ENCODE measurements around the gene PCSK4. TPM values are rescaled to one million over a fixed set of nuclear protein-coding genes. Genes with fewer than 3 reads are reported as not detected.
"Not testable (repeated sequence)": the region's sequence is repeated elsewhere in the genome, so short reads cannot be mapped to it uniquely, and the experiment has no call there.

PCSK4 gene
- total RNA-seq, result 1 to 10 TPM in 1 of 2 donors, under 1 TPM in 1; 0.52 to 1.8 TPM
- long read RNA-seq, donor 1, partial matches to known transcripts, result 0 of 1 reads
- long read RNA-seq, donor 1, other reads (novel, unspliced or antisense), result 1 of 1 reads
- long read RNA-seq, donor 2, result 0 reads

- peak; percentile 100 for DNase-seq (ENCODE audit: low spot score)
- intact Hi-C loops (cut with DNase I), result no loop called here
These were observed at the start of gene PCSK4 for GRCh38 chr19:1490311-1491113. PCSK4 (minus strand) TSS chr19:1490350; CDS start chr19:1490346, 4 bp downstream.

GRCh38 chr19:1539749-1540148 is 49.6 kb upstream of the PCSK4 start:
- intact Hi-C loops (cut with DNase I), result loop anchor here in 1 of 2 donors (1.0 to 10.0 kb wide), 2 partner anchors 21 to 115 kb away; partner anchors contain the start of gene TCF3
- not testable (repeated sequence) for DNase-seq (ENCODE audit: low spot score)

- intact Hi-C loops (cut with DNase I), result no loop called here
- no peak for DNase-seq (ENCODE audit: low spot score)
These were observed 48.8 kb upstream of the PCSK4 start for GRCh38 chr19:1538978-1539377.

GRCh38 chr19:1535699-1536098 is 45.5 kb upstream of the PCSK4 start:
- intact Hi-C loops (cut with DNase I); DNase-seq (ENCODE audit: low spot score): not testable (repeated sequence)

- intact Hi-C loops (cut with DNase I), result no loop called here
These were observed 44.8 kb upstream of the PCSK4 start for GRCh38 chr19:1534972-1535371.

GRCh38 chr19:1533510-1534150 is 43.5 kb upstream of the PCSK4 start:
- DNase-seq (ENCODE audit: low spot score), result no peak
- intact Hi-C loops (cut with DNase I), result no loop called here

More at GRCh38 chr19:1534972-1535371, 44.8 kb upstream of the PCSK4 start:
- no peak for DNase-seq (ENCODE audit: low spot score)

- intact Hi-C loops (cut with DNase I), result no loop called here
- DNase-seq (ENCODE audit: low spot score), result no peak
These were observed 41.9 kb upstream of the PCSK4 start for GRCh38 chr19:1532003-1532402.

- intact Hi-C loops (cut with DNase I), result no loop called here
- DNase-seq (ENCODE audit: low spot score), result no peak
These were observed 41.4 kb upstream of the PCSK4 start for GRCh38 chr19:1531587-1531986.

- intact Hi-C loops (cut with DNase I); DNase-seq (ENCODE audit: low spot score): not testable (repeated sequence)
These were observed 40.7 kb upstream of the PCSK4 start for GRCh38 chr19:1530856-1531255.

- intact Hi-C loops (cut with DNase I), result no loop called here
- DNase-seq (ENCODE audit: low spot score), result no peak
These were observed 39.3 kb upstream of the PCSK4 start for GRCh38 chr19:1529430-1529816.

- intact Hi-C loops (cut with DNase I), result no loop called here
- no peak for DNase-seq (ENCODE audit: low spot score)
These were observed 38.7 kb upstream of the PCSK4 start for GRCh38 chr19:1528596-1529429.

GRCh38 chr19:1527650-1528309 is 37.6 kb upstream of the PCSK4 start:
- intact Hi-C loops (cut with DNase I), result no loop called here
- no peak for DNase-seq (ENCODE audit: low spot score)

GRCh38 chr19:1526979-1527649 is 37.0 kb upstream of the PCSK4 start:
- intact Hi-C loops (cut with DNase I), result no loop called here
- no peak for DNase-seq (ENCODE audit: low spot score)

- intact Hi-C loops (cut with DNase I), result no loop called here
These were observed 36.1 kb upstream of the PCSK4 start for GRCh38 chr19:1526066-1526778.

GRCh38 chr19:1525343-1525742 is 35.2 kb upstream of the PCSK4 start:
- intact Hi-C loops (cut with DNase I), result no loop called here
- DNase-seq (ENCODE audit: low spot score), result no peak

More at GRCh38 chr19:1526066-1526778, 36.1 kb upstream of the PCSK4 start:
- no peak for DNase-seq (ENCODE audit: low spot score)

- DNase-seq (ENCODE audit: low spot score), result no peak
- intact Hi-C loops (cut with DNase I), result no loop called here
These were observed 34.8 kb upstream of the PCSK4 start for GRCh38 chr19:1524972-1525325.

- DNase-seq (ENCODE audit: low spot score), result no peak
- intact Hi-C loops (cut with DNase I), result no loop called here
These were observed 34.3 kb upstream of the PCSK4 start for GRCh38 chr19:1524287-1524971.
